SK-N-SH treated with all-trans-retinoic acid at 6 μM for 48 hours (cell line): ENCODE results near the gene MXD1.

Experiments used
- ATAC-seq: fragments of 200-7000 bp; cut with Tn5 transposase; 3 replicates; pipeline ENCODE4 v1.9.1; 2020; ENCODE audit warnings: mild to moderate bottlenecking, moderate library complexity
- ARNTL ChIP-seq: fragments of 450-650 bp; formaldehyde crosslinking; IDR thresholded peaks from 2 replicates; pipeline ENCODE4 v1.5.0; 2020; ENCODE audit warnings: low read depth, mild to moderate bottlenecking, moderate library complexity, borderline replicate concordance
- BACH2 ChIP-seq: fragments of 250-450 bp; sonication (Bioruptor Pico); IDR thresholded peaks from 2 replicates; pipeline ENCODE4 v1.9.0; 2021; ENCODE audit warnings: mild to moderate bottlenecking, borderline replicate concordance
- CSDC2 ChIP-seq: fragments of 250-450 bp; sonication (Bioruptor Pico); IDR thresholded peaks from 2 replicates; pipeline ENCODE4 v1.5.0; 2020; ENCODE audit warnings: mild to moderate bottlenecking, moderate library complexity
- ESRRG ChIP-seq: fragments of 250-450 bp; sonication (Bioruptor Pico); IDR thresholded peaks from 2 replicates; pipeline ENCODE4 v1.6.1; 2021; ENCODE audit warnings: mild to moderate bottlenecking
- ISL1 ChIP-seq: fragments of 250-450 bp; sonication (Bioruptor Pico); IDR thresholded peaks from 2 replicates; pipeline ENCODE4 v2.1.2; 2022; ENCODE audit warnings: mild to moderate bottlenecking, moderate library complexity
- OSR1 ChIP-seq: fragments of 250-450 bp; sonication (Bioruptor Pico); IDR thresholded peaks from 2 replicates; pipeline ENCODE4 v1.8.0; 2022; ENCODE audit warnings: moderate library complexity, mild to moderate bottlenecking, inconsistent platforms
- PPARA ChIP-seq: fragments of 250-450 bp; sonication (Bioruptor Pico); IDR thresholded peaks from 2 replicates; pipeline ENCODE4 v1.5.0; 2020; ENCODE audit warnings: mild to moderate bottlenecking, borderline replicate concordance
- RARB ChIP-seq: fragments of 250-450 bp; sonication (Bioruptor Pico); IDR thresholded peaks from 2 replicates; pipeline ENCODE4 v1.8.0; 2021; ENCODE audit warnings: mild to moderate bottlenecking, moderate library complexity
- SNAI2 ChIP-seq: fragments of 250-450 bp; sonication (Bioruptor Pico); IDR thresholded peaks from 2 replicates; pipeline ENCODE4 v1.5.0; 2020; ENCODE audit warnings: mild to moderate bottlenecking, moderate library complexity
- TOX ChIP-seq: fragments of 250-450 bp; sonication (Bioruptor Pico); IDR thresholded peaks from 2 replicates; pipeline ENCODE4 v1.8.0; 2021; ENCODE audit warnings: mild to moderate bottlenecking, moderate library complexity, borderline replicate concordance
- ZFP3 ChIP-seq: fragments of 250-450 bp; sonication (Bioruptor Pico); IDR thresholded peaks from 2 replicates; pipeline ENCODE4 v1.5.0; 2020; ENCODE audit warnings: mild to moderate bottlenecking, moderate library complexity
- ZFP30 ChIP-seq: fragments of 450-650 bp; formaldehyde crosslinking; IDR thresholded peaks from 2 replicates; pipeline ENCODE4 v1.5.0; 2022; ENCODE audit warnings: mild to moderate bottlenecking, moderate library complexity
- ZNF565 ChIP-seq: fragments of 450-650 bp; formaldehyde crosslinking; conservative IDR thresholded peaks from 2 replicates; pipeline ENCODE4 v1.5.0; 2020; ENCODE audit warnings: low read depth, mild to moderate bottlenecking, moderate library complexity
- ZNF8 ChIP-seq: fragments of 450-650 bp; formaldehyde crosslinking; IDR thresholded peaks from 2 replicates; pipeline ENCODE4 v1.5.0; 2020; ENCODE audit warnings: mild to moderate bottlenecking, moderate library complexity
- TF ChIP-seq, protein P1 (sequence below): fragments of 250-450 bp; sonication (Bioruptor Pico); IDR thresholded peaks from 2 replicates; pipeline ENCODE4 v1.8.0; 2020; ENCODE audit warnings: mild to moderate bottlenecking, moderate library complexity, borderline replicate concordance
- TF ChIP-seq, protein P2 (sequence below): fragments of 250-450 bp; sonication (Bioruptor Pico); IDR thresholded peaks from 2 replicates; pipeline ENCODE4 v1.8.0; 2021; ENCODE audit warnings: low read depth, mild to moderate bottlenecking, moderate library complexity, borderline replicate concordance
- TF ChIP-seq, protein P3 (sequence below): fragments of 250-450 bp; sonication (Bioruptor Pico); IDR thresholded peaks from 2 replicates; pipeline ENCODE4 v1.5.1; 2021; ENCODE audit warnings: mild to moderate bottlenecking, moderate library complexity
- TF ChIP-seq, protein P4 (sequence below): fragments of 250-450 bp; sonication (Bioruptor Pico); IDR thresholded peaks from 2 replicates; pipeline ENCODE4 v1.5.1; 2020; ENCODE audit warnings: low read depth, mild to moderate bottlenecking, moderate library complexity
- TF ChIP-seq, protein P5 (sequence below): fragments of 250-450 bp; sonication (Bioruptor Pico); IDR thresholded peaks from 2 replicates; pipeline ENCODE4 v1.5.0; 2020; ENCODE audit warnings: mild to moderate bottlenecking, moderate library complexity

Gene MXD1

DNA sequence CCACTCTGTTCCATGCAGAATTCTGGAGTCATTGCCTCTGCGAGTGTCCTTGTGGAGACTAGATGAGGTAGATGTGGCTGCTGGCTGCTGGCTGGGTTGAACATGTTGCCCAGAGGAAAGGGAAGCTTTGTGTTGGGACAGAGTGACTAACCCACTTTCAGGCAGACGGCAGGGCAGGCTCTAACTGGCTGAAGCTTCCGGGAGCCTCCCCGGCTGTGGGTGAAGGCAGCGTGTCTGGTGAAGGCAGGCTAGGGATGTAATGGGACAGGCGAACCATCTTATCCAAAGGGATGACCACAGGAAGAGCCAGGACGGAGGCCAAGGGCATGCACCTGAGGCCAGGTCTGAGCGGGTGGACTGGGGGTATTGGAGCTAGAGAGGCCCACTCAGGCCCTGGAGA is 30.5 kb downstream of the MXD1 start:
- TF ChIP-seq, protein P1, sequence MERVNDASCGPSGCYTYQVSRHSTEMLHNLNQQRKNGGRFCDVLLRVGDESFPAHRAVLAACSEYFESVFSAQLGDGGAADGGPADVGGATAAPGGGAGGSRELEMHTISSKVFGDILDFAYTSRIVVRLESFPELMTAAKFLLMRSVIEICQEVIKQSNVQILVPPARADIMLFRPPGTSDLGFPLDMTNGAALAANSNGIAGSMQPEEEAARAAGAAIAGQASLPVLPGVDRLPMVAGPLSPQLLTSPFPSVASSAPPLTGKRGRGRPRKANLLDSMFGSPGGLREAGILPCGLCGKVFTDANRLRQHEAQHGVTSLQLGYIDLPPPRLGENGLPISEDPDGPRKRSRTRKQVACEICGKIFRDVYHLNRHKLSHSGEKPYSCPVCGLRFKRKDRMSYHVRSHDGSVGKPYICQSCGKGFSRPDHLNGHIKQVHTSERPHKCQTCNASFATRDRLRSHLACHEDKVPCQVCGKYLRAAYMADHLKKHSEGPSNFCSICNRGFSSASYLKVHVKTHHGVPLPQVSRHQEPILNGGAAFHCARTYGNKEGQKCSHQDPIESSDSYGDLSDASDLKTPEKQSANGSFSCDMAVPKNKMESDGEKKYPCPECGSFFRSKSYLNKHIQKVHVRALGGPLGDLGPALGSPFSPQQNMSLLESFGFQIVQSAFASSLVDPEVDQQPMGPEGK (CRISPR knock-in tag), result no peak
- TF ChIP-seq, protein P2, sequence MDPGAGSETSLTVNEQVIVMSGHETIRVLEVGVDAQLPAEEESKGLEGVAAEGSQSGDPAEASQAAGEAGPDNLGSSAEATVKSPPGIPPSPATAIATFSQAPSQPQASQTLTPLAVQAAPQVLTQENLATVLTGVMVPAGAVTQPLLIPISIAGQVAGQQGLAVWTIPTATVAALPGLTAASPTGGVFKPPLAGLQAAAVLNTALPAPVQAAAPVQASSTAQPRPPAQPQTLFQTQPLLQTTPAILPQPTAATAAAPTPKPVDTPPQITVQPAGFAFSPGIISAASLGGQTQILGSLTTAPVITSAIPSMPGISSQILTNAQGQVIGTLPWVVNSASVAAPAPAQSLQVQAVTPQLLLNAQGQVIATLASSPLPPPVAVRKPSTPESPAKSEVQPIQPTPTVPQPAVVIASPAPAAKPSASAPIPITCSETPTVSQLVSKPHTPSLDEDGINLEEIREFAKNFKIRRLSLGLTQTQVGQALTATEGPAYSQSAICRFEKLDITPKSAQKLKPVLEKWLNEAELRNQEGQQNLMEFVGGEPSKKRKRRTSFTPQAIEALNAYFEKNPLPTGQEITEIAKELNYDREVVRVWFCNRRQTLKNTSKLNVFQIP, result no peak
- no peak for ATAC-seq

DNA sequence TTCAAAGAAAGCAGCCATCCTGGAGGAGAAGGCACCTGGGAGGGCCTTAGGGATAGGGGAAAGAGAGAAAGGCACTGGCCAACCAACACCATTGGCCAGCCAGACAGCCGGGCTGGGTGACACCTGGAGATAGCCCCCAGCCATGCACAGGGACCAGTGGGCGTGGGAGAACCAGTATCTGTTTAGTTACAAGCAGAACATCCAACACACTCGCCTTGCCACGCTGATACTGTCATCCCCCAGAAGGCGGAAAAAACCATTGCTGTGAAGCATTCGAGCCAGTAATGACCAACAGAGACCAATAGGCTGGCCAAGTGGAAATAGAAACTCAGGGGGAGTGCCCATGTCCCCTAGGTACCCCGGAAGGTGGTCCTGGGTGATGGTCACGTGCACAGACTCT is 31.0 kb downstream of the MXD1 start:
- ATAC-seq, result no peak
- TF ChIP-seq TOX (CRISPR knock-in tag) (no peak), RARB (no peak)

DNA sequence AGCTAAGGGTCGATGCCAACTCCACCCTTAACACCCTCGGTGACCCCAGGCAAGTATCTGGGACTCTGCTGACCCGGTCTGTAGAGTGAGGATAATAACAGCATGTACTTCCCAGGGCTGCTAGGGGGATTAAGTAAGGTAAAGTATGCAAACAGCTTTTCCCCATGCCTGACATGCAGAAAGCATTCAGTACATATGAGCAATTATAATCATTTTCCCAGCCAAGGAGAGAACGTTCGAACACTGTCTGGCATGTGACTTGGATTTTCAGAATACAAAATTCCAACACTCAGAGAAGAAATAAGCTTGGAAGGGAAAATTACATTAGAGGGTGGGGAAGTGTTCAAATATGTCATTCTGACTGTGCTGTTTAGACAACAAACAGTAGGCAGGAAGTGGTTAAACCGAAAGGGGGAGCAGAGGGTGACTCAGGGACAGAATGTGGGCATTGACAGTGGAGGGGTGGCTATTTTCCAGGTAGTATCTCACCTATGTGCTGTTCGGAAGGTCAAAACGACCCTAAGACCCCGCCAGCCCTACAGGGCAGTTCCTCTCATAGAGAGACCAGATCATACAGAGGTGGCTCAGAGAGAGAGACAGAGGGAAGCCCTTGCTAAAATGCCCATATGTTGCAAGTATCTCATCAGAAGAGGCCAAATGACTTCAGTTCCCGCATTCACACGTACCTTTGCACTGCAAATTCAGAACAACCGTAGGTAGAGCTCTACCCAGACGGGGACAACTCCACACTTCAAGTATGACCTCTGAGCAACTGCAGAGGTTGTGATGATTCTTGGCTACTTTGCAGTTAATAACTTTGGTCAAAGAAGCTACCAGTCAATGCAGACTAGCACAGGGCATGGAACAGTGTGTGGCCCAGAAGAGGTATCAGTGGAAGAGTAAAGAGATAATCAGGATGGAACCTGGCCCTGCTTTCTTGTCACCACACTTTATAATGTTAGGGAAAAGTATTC is 31.7 kb downstream of the MXD1 start:
- no peak for TF ChIP-seq RARB
- TF ChIP-seq, protein P3, sequence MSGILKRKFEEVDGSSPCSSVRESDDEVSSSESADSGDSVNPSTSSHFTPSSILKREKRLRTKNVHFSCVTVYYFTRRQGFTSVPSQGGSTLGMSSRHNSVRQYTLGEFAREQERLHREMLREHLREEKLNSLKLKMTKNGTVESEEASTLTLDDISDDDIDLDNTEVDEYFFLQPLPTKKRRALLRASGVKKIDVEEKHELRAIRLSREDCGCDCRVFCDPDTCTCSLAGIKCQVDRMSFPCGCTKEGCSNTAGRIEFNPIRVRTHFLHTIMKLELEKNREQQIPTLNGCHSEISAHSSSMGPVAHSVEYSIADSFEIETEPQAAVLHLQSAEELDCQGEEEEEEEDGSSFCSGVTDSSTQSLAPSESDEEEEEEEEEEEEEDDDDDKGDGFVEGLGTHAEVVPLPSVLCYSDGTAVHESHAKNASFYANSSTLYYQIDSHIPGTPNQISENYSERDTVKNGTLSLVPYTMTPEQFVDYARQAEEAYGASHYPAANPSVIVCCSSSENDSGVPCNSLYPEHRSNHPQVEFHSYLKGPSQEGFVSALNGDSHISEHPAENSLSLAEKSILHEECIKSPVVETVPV, result no peak
- no peak for TF ChIP-seq OSR1 (CRISPR knock-in tag)
- no peak for TF ChIP-seq ARNTL
- TF ChIP-seq BACH2 (CRISPR knock-in tag), result no peak
- no peak for TF ChIP-seq ZNF565 (CRISPR knock-in tag)
- TF ChIP-seq ZFP30 (CRISPR knock-in tag), result no peak
- no peak for TF ChIP-seq PPARA
- TF ChIP-seq ZNF8, result no peak
- TF ChIP-seq, protein P4, sequence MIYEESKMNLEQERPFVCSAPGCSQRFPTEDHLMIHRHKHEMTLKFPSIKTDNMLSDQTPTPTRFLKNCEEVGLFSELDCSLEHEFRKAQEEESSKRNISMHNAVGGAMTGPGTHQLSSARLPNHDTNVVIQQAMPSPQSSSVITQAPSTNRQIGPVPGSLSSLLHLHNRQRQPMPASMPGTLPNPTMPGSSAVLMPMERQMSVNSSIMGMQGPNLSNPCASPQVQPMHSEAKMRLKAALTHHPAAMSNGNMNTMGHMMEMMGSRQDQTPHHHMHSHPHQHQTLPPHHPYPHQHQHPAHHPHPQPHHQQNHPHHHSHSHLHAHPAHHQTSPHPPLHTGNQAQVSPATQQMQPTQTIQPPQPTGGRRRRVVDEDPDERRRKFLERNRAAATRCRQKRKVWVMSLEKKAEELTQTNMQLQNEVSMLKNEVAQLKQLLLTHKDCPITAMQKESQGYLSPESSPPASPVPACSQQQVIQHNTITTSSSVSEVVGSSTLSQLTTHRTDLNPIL (CRISPR knock-in tag), result no peak
- TF ChIP-seq, protein P2, result no peak
- TF ChIP-seq ZFP3 (CRISPR knock-in tag), result no peak
- no peak for TF ChIP-seq SNAI2 (CRISPR knock-in tag)
- no peak for TF ChIP-seq ISL1 (CRISPR knock-in tag)
- TF ChIP-seq ESRRG, result no peak
- TF ChIP-seq TOX (CRISPR knock-in tag), result no peak
- no peak for TF ChIP-seq CSDC2 (CRISPR knock-in tag)
- TF ChIP-seq, protein P5, sequence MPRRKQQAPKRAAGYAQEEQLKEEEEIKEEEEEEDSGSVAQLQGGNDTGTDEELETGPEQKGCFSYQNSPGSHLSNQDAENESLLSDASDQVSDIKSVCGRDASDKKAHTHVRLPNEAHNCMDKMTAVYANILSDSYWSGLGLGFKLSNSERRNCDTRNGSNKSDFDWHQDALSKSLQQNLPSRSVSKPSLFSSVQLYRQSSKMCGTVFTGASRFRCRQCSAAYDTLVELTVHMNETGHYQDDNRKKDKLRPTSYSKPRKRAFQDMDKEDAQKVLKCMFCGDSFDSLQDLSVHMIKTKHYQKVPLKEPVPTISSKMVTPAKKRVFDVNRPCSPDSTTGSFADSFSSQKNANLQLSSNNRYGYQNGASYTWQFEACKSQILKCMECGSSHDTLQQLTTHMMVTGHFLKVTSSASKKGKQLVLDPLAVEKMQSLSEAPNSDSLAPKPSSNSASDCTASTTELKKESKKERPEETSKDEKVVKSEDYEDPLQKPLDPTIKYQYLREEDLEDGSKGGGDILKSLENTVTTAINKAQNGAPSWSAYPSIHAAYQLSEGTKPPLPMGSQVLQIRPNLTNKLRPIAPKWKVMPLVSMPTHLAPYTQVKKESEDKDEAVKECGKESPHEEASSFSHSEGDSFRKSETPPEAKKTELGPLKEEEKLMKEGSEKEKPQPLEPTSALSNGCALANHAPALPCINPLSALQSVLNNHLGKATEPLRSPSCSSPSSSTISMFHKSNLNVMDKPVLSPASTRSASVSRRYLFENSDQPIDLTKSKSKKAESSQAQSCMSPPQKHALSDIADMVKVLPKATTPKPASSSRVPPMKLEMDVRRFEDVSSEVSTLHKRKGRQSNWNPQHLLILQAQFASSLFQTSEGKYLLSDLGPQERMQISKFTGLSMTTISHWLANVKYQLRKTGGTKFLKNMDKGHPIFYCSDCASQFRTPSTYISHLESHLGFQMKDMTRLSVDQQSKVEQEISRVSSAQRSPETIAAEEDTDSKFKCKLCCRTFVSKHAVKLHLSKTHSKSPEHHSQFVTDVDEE (CRISPR knock-in tag), result no peak
- TF ChIP-seq, all 23 proteins: peak for 0
- peak; percentile 73 for ATAC-seq
